Stimulated activated CD8-positive, alpha-beta memory T cell treated with anti-CD3 and anti-CD28 coated beads, Interleukin-12 subunit alpha, Interleukin-12 subunit beta, amount 100 ng/mL, for 24 hours (primary cell): ENCODE results near the gene EPS8L2.
"Not testable (repeated sequence)": the region's sequence is repeated elsewhere in the genome, so short reads cannot be mapped to it uniquely, and the experiment has no call there.

Source experiments
- DNase-seq: peaks from one replicate; pipeline ENCODE4 v3.0.0-alpha.2; 2020; ENCODE audit errors: extremely low read depth

EPS8L2 gene

DNA sequence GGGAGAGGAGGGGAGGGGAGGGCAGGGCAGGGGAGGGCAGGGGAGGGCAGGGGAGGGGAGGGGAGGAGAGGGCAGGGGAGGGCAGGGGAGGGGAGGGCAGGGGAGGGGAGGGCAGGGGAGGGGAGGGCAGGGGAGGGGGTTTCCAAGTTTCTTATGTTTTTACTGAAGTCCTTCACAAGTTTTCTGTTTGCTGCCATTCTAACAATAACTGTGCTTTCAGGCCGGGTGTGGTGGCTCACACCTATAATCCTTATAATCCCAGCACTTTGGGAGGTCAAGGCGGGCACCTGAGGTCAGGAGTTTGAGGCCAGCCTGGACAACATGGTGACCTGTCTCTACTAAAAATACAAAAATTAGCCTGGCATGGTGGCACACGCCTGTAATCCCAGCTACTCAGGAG, 15.8 kb upstream of the EPS8L2 start:
- not testable (repeated sequence) for DNase-seq

DNA sequence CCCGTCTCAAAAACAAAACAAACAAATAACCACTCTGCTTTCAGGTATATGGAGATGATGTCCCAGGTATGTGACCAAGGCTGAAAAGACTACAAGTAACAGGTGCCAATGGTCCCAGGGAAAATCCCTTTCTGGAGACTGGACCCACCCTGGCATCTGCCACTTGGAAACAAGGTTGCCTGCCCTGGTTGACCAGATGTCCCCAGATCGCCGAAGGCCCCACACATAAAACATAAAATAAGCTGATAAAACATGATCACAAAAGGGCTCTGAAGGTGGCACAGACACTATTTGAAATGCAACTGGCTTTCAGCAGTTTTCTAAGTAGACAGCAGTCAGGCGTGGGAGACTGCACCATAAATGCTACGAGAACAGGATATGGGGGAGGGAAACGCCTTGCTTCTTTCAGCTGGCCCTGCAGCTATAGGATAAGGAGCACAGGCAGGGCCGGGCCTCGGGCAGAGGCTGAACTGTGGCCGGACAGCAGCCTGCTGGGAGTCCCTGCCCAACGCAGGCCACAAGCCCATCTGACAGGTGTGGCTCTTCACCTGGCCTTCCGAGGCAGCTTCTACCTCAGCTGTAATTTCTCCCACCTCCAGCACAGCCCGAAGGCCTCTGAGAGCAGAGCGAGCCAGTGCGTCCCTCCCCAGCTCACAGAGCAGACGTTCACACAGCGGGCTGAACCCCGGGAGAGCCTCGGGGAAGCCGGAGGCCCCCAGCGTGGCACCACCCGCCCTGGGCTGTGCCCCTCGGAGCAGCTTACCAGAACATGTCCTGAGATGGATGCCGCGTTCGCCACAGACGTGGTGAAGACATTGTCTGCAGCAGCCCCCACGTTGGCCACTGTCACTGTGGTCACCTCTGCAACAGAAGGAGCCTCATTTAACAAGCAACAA, 15.0 kb upstream of the EPS8L2 start:
- no peak for DNase-seq

DNA sequence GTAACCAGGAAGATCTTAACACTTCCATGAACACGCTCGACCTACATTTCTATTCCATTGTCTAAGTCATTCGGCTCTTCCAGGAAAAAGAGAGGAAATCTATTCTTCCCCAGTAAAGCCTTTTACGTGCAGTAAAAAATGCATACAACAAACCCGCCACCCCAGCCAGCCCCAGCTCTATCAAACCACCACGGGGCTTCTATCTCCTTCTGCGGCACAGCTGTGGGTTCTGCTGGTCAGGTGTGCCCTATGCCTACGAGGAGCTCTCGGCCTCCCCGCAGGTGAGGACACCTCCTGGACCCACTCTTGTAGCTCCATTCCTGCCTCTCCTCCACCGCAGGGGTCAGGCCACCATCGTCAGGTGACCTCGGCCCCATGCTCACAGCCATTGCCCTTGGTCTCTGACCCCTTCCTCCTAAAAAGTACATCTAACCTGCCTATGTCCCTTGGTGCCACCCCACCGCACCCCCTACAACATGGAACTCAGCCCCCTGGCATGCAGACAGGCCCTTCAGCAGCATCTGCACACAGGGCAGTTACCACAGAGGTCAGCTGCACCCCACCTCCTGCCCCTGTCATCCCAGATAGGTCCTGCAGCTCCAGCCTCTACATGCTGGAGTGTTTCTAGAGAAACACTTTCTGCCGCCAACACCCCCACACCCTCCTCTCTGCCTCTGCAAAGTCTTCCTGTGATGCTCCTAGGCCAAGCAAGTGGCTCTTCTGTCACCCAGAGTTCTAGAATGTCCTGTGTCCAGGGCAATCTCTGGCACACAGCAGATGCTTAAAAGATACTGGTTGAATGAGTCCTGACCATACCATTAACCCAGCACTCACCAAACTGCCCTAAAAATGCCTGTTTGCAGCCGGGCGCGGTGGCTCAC, 14.1 kb upstream of the EPS8L2 start:
- DNase-seq, result no peak

DNA sequence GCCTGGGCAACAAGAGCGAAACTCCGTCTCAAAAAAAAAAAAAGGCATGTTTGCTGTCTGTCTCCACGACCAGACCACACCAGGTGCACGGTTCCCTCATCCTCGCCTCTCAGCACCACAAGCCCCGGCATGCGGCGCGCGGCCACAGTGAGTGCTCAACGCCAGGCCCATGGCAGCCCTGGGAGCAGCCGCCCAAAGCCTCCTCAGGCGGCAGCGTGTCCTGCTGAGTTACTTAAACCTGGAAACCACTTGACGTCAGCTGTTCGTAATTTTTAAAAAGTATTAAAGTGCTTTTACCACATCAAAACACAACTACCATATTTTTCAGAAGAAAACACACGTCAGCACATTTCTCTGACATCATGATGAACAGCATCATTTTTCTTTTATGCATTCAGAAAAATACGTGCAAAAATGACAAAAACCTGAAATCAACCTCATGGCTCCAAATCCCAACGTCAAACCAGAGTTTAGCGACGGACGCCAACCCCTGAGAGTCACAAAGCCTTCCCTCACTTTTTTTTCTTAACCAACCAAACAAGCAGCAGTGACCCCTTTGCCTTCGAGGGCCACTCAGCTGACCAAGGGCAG, 13.1 kb upstream of the EPS8L2 start:
- no peak for DNase-seq

DNA sequence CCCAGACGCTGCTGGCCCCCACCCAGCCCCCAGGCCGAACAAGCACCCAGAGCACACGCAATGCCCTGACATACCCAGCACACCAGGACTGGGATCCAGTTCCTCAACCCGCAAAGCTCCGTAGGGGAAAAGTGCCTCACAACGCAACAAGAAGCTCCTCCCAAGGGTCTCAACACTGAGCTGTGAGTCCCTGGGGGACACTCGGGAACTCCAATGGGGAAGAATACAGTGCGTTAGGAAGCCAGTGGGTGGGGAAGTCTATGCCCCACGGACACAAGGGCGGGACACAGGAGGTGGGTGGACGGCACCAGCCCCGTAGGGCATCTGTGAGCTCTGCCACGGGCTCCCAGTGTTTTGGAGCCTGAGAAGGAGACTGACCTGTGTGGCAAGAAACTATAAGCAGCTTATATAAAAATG, 12.6 kb upstream of the EPS8L2 start:
- DNase-seq, result no peak

- no peak for DNase-seq
Observed at GRCh38 chr11:693887-694562, 12.0 kb upstream of the EPS8L2 start.

DNA sequence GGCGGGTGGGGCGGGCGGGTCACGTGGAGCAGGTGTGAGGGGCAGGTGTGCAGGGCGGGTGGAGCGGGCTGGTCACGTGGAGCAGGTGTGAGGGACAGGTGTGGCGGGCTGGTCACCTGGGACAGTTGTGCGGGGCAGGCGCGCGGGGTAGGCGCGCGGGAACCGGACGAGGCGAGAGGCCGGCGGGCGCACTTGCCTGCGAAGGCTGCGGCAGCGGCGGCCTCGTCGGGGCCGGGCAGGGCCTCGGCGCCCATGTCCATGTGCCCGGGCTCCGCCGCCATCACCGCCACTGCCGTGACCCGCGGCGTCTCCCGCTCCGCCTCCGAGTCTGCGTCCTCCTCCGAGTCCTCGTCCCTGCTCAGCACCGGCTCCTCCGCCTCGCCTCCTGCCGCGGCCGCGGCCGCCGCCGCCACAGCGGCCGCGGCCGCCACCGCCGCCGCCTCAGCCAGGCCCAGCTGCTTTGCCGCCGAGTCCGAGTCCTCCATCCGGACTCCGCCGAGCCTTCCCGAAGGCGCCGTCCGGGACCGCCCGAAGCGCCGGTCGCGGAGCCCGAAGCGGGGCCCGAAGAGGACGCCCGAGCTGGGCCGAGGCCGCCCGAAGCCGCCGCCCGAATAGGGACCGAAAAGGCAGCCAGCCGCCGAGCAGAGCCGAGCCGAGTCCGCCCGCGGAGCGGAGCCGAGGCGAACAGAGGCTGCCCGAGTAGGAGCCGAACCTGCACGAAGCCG, 11.3 kb upstream of the EPS8L2 start, which contains the start of gene DEAF1:
Gene DEAF1 (minus strand): TSS at position 660 of the 725 bp plus-strand sequence. CDS start 175 bp downstream, at position 485.
- DNase-seq, result peak; percentile 96

GRCh38 chr11:695288-695537, 10.8 kb upstream of the EPS8L2 start:
- no peak for DNase-seq

- DNase-seq, result peak; percentile 94
Observed at GRCh38 chr11:695538-696248, 10.3 kb upstream of the EPS8L2 start, which contains the start of gene TMEM80. Gene TMEM80 (plus strand): TSS chr11:695816. CDS start chr11:695828, 12 bp downstream.

DNA sequence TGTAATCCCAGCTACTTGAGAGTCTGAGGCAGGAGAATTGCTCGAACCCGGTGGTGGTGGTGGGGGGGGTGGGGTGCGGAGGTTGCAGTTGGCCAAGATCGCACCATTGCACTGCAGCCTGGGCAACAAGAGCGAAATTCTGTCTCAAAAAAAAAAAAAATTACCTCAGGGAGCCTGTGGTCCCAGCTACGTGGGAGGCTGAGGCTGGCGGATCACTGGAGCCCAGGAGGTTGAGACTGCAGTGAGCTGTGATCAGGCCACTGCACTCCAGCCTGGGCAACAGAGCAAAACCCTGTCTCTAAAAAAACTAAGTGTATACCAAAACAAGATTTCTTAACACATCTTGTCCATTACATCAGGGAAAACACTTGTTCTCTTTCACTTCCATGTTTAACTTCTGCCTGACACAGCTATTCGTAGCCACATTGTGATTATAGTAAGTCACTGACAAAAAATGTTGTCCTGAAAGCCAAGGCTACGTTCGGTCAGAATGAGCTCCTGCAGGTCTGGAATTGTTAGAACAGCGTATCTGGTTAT, 9.0 kb upstream of the EPS8L2 start:
- DNase-seq, result no peak

- DNase-seq, result no peak
Observed at GRCh38 chr11:697811-698311, 8.2 kb upstream of the EPS8L2 start.

DNA sequence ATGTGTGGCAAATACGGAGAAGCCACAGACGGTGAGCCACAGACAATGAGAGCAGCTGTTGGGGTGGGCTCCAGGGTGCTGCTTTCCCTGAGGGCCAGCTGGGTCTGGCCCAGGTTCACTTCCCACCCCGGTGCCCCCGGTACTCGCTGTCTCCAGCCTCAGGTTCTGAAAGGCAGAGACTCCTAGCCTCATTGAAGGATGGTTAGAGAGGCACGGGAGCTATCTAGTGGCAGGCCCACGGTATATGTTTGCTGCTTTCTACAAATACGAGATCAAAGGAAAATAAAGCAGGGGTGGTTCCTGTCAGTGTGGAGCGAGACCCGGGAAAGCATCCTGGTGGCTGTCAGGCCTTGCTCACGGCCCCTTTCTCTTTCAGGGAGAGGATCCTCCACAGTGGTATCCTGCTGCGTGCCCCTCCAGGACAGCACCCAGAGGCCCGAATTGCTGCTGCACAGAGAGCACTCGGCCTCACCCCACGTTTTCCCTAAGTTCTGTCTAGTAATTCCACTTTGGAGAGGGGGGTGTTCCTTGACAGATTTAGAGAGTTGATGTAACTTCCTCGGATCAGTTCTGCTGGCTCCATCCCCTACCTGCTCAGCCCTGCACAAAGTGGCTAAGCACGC, 7.4 kb upstream of the EPS8L2 start:
- DNase-seq, result no peak

DNA sequence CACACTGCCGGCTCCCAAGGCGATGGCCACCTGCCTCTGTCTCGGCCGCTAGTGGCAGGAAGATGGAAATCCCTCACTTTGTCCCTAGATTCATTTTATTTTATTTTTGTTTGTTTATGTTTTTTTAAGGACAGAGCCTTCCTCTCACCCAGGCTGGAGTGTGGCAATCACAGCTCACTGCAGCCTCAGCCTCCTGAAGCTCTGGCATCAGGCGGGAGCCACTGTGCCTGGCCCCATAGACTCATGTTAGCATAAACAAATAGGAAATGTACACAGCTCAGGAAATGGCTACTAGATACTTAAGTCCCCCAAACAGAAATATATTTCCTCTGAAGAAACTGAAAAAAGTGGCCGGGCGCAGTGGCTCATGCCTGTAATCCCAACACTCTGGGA, 6.9 kb upstream of the EPS8L2 start:
- DNase-seq, result no peak

GRCh38 chr11:699753-700152, 6.3 kb upstream of the EPS8L2 start:
- no peak for DNase-seq

GRCh38 chr11:701741-702461, 4.1 kb upstream of the EPS8L2 start:
- no peak for DNase-seq

DNA sequence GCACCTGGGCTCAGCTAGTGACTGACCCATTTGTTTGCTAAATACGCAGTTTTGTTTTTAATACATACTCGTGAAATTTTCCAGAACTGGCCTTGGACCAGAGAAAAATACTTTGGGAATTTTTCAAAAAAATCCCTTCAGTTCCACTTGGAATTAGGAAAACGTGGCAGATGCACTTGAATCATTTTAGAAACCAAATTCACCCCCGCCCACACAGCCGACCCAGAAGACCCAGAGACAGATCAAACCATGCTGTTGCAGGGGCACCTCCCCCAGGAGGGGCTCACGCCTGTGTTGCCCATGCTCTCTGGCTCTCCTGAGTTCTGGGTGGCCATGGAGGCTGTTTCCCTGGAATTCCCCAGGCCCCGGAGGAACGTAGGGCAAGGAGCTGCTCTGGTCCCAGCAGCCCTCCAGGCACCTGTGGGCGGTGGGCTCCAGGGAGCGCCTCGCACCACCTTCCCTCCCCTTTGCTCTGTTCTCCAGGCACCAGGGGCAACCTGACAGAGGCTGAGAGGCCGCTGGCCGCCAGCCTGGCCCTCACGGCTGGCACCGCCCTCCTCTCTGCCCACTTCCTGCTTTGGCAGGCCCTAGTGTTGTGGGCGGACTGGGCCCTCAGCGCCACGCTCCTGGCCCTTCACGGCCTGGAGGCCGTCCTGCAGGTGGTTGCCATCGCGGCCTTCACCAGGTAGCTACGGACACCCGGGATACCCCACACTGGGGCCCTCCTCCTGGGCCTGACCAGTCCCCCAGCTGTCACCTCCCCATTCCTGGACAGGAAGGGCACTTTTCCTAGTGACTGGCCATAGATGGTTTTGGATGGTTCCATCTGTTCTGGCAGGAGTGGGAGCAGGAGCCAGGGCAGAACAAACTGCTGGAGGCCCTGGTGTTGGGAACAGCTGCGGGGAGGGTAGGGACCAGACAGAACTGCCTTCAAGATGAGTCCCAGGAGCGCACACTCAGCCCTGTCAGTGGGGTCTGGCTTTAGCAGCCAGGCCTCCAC, 3.3 kb upstream of the EPS8L2 start:
- no peak for DNase-seq

- DNase-seq, result no peak
Observed at GRCh38 chr11:703506-703905, 2.5 kb upstream of the EPS8L2 start.

DNA sequence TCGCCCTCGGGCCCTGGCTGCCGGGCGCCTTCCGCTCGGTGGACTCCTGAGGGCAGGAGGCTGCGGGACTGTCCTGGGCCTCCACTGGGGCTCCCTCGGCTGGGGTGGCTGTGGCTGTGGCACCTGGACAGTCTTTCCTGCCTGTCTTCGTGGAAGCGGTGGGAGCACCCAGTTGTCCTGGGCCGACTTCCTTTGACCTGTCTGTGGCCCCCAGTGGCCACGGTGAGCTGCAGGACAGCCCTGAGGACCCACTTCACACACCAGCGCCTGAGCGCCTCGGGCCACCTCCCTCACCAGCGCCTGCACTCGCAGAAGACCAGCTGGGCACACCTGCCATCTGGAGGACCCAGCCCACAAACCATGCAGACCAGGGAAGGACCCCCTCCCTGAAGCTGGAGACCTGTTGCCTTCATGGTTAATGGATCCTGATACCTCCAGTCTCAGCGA, 1.8 kb upstream of the EPS8L2 start:
- DNase-seq, result no peak
